Measurements from ENCODE around the gene RBP2. TPM values are rescaled to one million over a fixed set of nuclear protein-coding genes. Genes with fewer than 3 reads are reported as not detected.

RBP2 gene
- total and polyA plus RNA-seq, 9 of the 15 experiments (the other 6 are each of a cell fraction or from before 2014, with no cell fraction given): not detected

GRCh38 chr3:139425745-139426400 lies 50.4 kb downstream of the RBP2 start:
- ChIA-PET CTCF (ENCODE audit: low intra/inter-chr PET ratio) (interaction anchor here (0.6 kb wide), 1 partner anchor 131 kb away, joined by 3 read pairs; no protein-coding TSS in a partner anchor), POLR2A (interaction anchor here (1.1 kb wide), 1 partner anchor 10 kb away, joined by 3 read pairs; no protein-coding TSS in a partner anchor)
- no peak overlapping the region for H3K9ac ChIP-seq (ENCODE audit: insufficient read depth in 1 of 2, low read depth in 2 of 2, low read length in 2 of 2)
- 27% methylated on average over 5 of the region's 5 CpGs for WGBS (ENCODE audit: insufficient coverage, low coverage, missing lambda C conversion rate)
- H3K36me3 ChIP-seq (ENCODE audit: control insufficient read depth, insufficient read depth, low read length): no peaks in the 10 kb centered on the region
- DNase-seq (ENCODE audit: extremely low read depth in 1 of 4, low spot score in 3 of 4) (no peak), ATAC-seq (no peak), FAIRE-seq (no peak)
- no peak overlapping the region for H3K27ac ChIP-seq (ENCODE audit: extremely low read depth, low read depth, low read length)
- H3K4me1 ChIP-seq (replicated peaks in 1 of 2; ENCODE audit: control insufficient read depth in 2 of 2, insufficient read depth in 2 of 2, low read length in 2 of 2): no peaks in the 10 kb centered on the region; a peak in 2 of 5 replicates
- H3K4me2 ChIP-seq (ENCODE audit: insufficient read depth, low read length): no peak overlapping the region
- no peaks in the 10 kb centered on the region for H3K9me1 ChIP-seq (ENCODE audit: control insufficient read depth, insufficient read depth, low read length)
- no peaks in the 10 kb centered on the region for H3K9me3 ChIP-seq (replicated peaks; ENCODE audit: control insufficient read depth, insufficient read depth, low read depth, low read length)
- in situ Hi-C loops (cut with MboI) (no loop called here), intact Hi-C loops (cut with micrococcal nuclease) (loop anchor here (5.0 to 10.0 kb wide), 2 partner anchors 511 to 629 kb away; partner anchors contain the start of gene CLSTN2)
- no peaks in the 10 kb centered on the region for H4K20me1 ChIP-seq (replicated peaks; ENCODE audit: control insufficient read depth, insufficient read depth, low read length)
- no peak overlapping the region for H2AFZ ChIP-seq (ENCODE audit: low read depth, low read length)
- no peaks in the 10 kb centered on the region for H3K27me3 ChIP-seq (ENCODE audit: control insufficient read depth in 2 of 2, insufficient read depth in 2 of 2, low read length in 2 of 2)
- BruUV-seq (replicated peaks): no TSS peak
- no peak overlapping the region for H3K4me3 ChIP-seq
- H3K79me2 ChIP-seq (ENCODE audit: control insufficient read depth, insufficient read depth, low read length): no peaks in the 10 kb centered on the region
- TF ChIP-seq FOS (IDR thresholded peaks at IDR 0.05; ENCODE audit: extremely low read depth, insufficient read length) (no peak), PTRF (tag; IDR thresholded peaks at IDR 0.05) (no peak), POLR2G (IDR thresholded peaks at IDR 0.05; ENCODE audit: low read depth, low read length) (no peak), KLF16 (IDR thresholded peaks at IDR 0.05) (no peak)

- H3K9me3 ChIP-seq (replicated peaks; ENCODE audit: control insufficient read depth, insufficient read depth, low read depth, low read length): no peaks in the 10 kb centered on the region
- H3K27ac ChIP-seq (ENCODE audit: extremely low read depth, low read depth, low read length): no peak overlapping the region
- BruUV-seq (replicated peaks): no TSS peak
- ChIA-PET CTCF (ENCODE audit: low intra/inter-chr PET ratio) (no interaction called here), POLR2A (no interaction called here)
- 3% methylated on average over 2 of the region's 2 CpGs for WGBS (ENCODE audit: insufficient coverage, low coverage, missing lambda C conversion rate)
- H4K20me1 ChIP-seq (replicated peaks; ENCODE audit: control insufficient read depth, insufficient read depth, low read length): no peaks in the 10 kb centered on the region
- no peaks in the 10 kb centered on the region for H3K27me3 ChIP-seq (ENCODE audit: control insufficient read depth in 2 of 2, insufficient read depth in 2 of 2, low read length in 2 of 2)
- in situ Hi-C loops (cut with MboI) (no loop called here), intact Hi-C loops (cut with micrococcal nuclease) (loop anchor here (10.0 kb wide), 1 partner anchor 632 kb away; no protein-coding TSS in a partner anchor)
- H2AFZ ChIP-seq (ENCODE audit: low read depth, low read length): no peak overlapping the region
- no peak overlapping the region for H3K4me3 ChIP-seq
- ATAC-seq (no peak), FAIRE-seq (no peak), DNase-seq (ENCODE audit: extremely low read depth in 1 of 4, low spot score in 3 of 4) (no peak)
- H3K4me2 ChIP-seq (ENCODE audit: insufficient read depth, low read length): no peak overlapping the region
- no peak overlapping the region for H3K9ac ChIP-seq (ENCODE audit: insufficient read depth in 1 of 2, low read depth in 2 of 2, low read length in 2 of 2)
- no peaks in the 10 kb centered on the region; a peak in 2 of 5 replicates for H3K4me1 ChIP-seq (replicated peaks in 1 of 2; ENCODE audit: control insufficient read depth in 2 of 2, insufficient read depth in 2 of 2, low read length in 2 of 2)
- no peaks in the 10 kb centered on the region for H3K79me2 ChIP-seq (ENCODE audit: control insufficient read depth, insufficient read depth, low read length)
- no peaks in the 10 kb centered on the region for H3K9me1 ChIP-seq (ENCODE audit: control insufficient read depth, insufficient read depth, low read length)
- no peaks in the 10 kb centered on the region for H3K36me3 ChIP-seq (ENCODE audit: control insufficient read depth, insufficient read depth, low read length)
- no peak for TF ChIP-seq CBFB (CRISPR knock-in tag; IDR thresholded peaks at IDR 0.05)
- TF ChIP-seq STAT6 (CRISPR knock-in tag; IDR thresholded peaks at IDR 0.05): no peak
- TF ChIP-seq SMAD3 (CRISPR knock-in tag; conservative IDR thresholded peaks at IDR 0.05): no peak
- no peak for TF ChIP-seq POLR2AphosphoS5 (IDR thresholded peaks at IDR 0.05; ENCODE audit: control insufficient read depth, insufficient read depth, low read depth, low read length)
- TF ChIP-seq TAF15 (IDR thresholded peaks at IDR 0.05; ENCODE audit: low read depth, low read length): no peak
- TF ChIP-seq NFXL1 (CRISPR knock-in tag; IDR thresholded peaks at IDR 0.05): no peak
- no peak for TF ChIP-seq CREB5 (CRISPR knock-in tag; IDR thresholded peaks at IDR 0.05)
- no peak for TF ChIP-seq SPI1 (IDR thresholded peaks at IDR 0.05; ENCODE audit: borderline replicate concordance, low read depth, low read length)
Measured at GRCh38 chr3:139423232-139423631, 53.1 kb downstream of the RBP2 start.

All from K562 (cell line).